Measurements from ENCODE around the gene DENND11.

GRCh38 chr7:141710301-141710700 is 8.3 kb upstream of the DENND11 start:
- TF ChIP-seq, protein P1, sequence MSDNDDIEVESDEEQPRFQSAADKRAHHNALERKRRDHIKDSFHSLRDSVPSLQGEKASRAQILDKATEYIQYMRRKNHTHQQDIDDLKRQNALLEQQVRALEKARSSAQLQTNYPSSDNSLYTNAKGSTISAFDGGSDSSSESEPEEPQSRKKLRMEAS (IDR thresholded peaks at IDR 0.05), result no peak
- TF ChIP-seq, protein P2, sequence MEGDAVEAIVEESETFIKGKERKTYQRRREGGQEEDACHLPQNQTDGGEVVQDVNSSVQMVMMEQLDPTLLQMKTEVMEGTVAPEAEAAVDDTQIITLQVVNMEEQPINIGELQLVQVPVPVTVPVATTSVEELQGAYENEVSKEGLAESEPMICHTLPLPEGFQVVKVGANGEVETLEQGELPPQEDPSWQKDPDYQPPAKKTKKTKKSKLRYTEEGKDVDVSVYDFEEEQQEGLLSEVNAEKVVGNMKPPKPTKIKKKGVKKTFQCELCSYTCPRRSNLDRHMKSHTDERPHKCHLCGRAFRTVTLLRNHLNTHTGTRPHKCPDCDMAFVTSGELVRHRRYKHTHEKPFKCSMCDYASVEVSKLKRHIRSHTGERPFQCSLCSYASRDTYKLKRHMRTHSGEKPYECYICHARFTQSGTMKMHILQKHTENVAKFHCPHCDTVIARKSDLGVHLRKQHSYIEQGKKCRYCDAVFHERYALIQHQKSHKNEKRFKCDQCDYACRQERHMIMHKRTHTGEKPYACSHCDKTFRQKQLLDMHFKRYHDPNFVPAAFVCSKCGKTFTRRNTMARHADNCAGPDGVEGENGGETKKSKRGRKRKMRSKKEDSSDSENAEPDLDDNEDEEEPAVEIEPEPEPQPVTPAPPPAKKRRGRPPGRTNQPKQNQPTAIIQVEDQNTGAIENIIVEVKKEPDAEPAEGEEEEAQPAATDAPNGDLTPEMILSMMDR (IDR thresholded peaks at IDR 0.05), result no peak
- TF ChIP-seq RNF2 (IDR thresholded peaks at IDR 0.05; ENCODE audit: borderline replicate concordance, low read depth), result no peak
- TF ChIP-seq CHD4 (IDR thresholded peaks at IDR 0.05; ENCODE audit: borderline replicate concordance), result no peak

Measured in A549 (cell line).